ENCODE measurements around the gene FBN3. TPM values are rescaled to one million over a fixed set of nuclear protein-coding genes. Genes with fewer than 3 reads are reported as not detected.

FBN3 gene
- polyA plus RNA-seq, 3 donors from 2014 or later, result not detected

DNA sequence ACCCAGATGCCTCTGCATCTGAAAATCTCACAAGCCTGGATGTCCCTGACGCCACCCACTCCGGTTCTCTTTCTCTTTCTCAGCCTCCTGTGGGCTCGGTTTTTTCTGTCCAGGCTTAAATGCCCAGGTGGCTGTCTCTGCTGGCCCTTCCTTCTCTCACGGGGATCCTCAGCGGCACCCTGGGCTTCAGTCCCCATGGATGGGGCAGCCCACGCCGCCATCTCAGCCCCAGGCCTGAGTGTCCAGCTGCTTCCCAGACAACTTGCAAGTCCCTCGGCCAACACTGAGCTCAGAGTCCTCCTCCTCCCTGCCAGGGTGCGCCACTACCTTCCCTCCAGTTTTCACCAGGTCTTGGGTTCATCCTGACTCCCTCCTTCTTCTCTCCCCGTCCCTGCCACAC is 6.4 kb downstream of the FBN3 start:
- no peak for DNase-seq
- Mint-ChIP-seq H3K4me3 (no peak overlapping the region), H3K27ac (no peak overlapping the region), H3K27me3 (ENCODE audit: low read depth in 3 of 3) (peaks cover 5 to 8% (median 5%) of the 10 kb centered on the region in 3 donors), H3K36me3 (peaks cover 0 to 3% (median 0%) of the 10 kb centered on the region in 3 donors), H3K4me1 (peaks cover 0 to 2% of the 10 kb centered on the region in 2 donors), H3K9me3 (no peaks in the 10 kb centered on the region)

DNA sequence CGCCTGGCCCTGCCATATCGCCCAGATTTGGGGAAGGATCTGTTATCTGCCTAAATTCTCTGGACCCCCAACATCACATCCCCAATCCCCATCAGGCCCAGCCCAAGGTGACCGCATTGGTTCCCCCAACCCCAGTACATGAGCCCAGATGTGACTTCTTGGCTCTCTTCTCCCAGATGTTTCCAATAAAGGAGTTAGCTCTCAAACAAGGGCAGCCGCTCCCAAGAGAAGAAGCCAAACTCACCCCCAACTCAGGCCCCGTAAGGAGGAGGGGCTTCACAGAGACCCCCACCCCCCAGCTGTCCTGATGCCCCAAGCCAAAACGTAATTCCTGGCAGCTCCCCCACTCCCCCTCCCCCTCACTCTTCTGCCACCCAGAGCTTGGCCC is 6.9 kb downstream of the FBN3 start:
- Mint-ChIP-seq H3K4me3 (no peak overlapping the region), H3K4me1 (no peaks in the 10 kb centered on the region), H3K36me3 (peaks cover 0 to 3% (median 0%) of the 10 kb centered on the region in 3 donors), H3K27me3 (ENCODE audit: low read depth in 3 of 3) (peaks cover 3 to 8% (median 5%) of the 10 kb centered on the region in 3 donors), H3K9me3 (no peaks in the 10 kb centered on the region), H3K27ac (no peak overlapping the region)
- no peak for DNase-seq

- no peak for DNase-seq
- Mint-ChIP-seq H3K27me3 (ENCODE audit: low read depth in 3 of 3) (peaks cover 3 to 8% (median 5%) of the 10 kb centered on the region in 3 donors), H3K27ac (no peak overlapping the region), H3K4me3 (no peak overlapping the region), H3K36me3 (peaks cover 0 to 3% (median 0%) of the 10 kb centered on the region in 3 donors), H3K4me1 (no peaks in the 10 kb centered on the region), H3K9me3 (no peaks in the 10 kb centered on the region)
Observed at GRCh38 chr19:8141726-8142512, 7.5 kb downstream of the FBN3 start.

- no peak for DNase-seq
- Mint-ChIP-seq H3K36me3 (no peaks in the 10 kb centered on the region), H3K4me1 (no peaks in the 10 kb centered on the region), H3K9me3 (no peaks in the 10 kb centered on the region), H3K4me3 (no peak overlapping the region), H3K27me3 (ENCODE audit: low read depth in 3 of 3) (peaks cover 0 to 2% (median under 1%) of the 10 kb centered on the region in 3 donors), H3K27ac (no peak overlapping the region)
Observed at GRCh38 chr19:8138201-8138600, 11.2 kb downstream of the FBN3 start.

DNA sequence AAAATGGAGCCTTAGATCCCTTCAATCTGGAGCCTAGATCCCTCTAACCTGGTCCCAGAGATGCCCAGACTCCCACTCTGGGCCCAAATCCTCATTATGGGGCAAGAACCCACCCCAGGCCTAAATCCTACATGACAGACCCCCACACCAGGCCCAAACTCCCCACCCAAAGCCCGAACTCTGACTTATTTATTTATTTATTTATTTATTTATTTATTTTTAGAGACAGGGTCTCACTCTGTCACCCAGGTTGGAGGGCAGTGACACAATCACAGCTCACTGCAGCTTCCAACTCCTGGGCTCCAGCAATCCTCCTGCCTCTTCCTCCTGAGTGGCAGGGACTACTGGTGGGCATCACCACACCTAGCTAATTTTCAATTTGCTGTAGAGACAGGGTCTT is 12.0 kb downstream of the FBN3 start:
- H3K4me3 Mint-ChIP-seq, result no peak overlapping the region
- H3K27ac Mint-ChIP-seq, result no peak overlapping the region
- no peaks in the 10 kb centered on the region for H3K9me3 Mint-ChIP-seq
- no peaks in the 10 kb centered on the region for H3K4me1 Mint-ChIP-seq
- no peak for DNase-seq
- no peaks in the 10 kb centered on the region for H3K36me3 Mint-ChIP-seq
- H3K27me3 Mint-ChIP-seq (ENCODE audit: low read depth in 3 of 3), result peaks cover 0 to 2% (median 0%) of the 10 kb centered on the region in 3 donors

GRCh38 chr19:8135946-8136618 is 13.3 kb downstream of the FBN3 start:
- H3K9me3 Mint-ChIP-seq, result no peaks in the 10 kb centered on the region
- no peaks in the 10 kb centered on the region for H3K4me1 Mint-ChIP-seq
- DNase-seq, result no peak
- H3K4me3 Mint-ChIP-seq, result no peak overlapping the region
- no peaks in the 10 kb centered on the region for H3K36me3 Mint-ChIP-seq
- H3K27ac Mint-ChIP-seq, result no peak overlapping the region
- H3K27me3 Mint-ChIP-seq (ENCODE audit: low read depth in 3 of 3), result peaks cover 0 to 2% (median 0%) of the 10 kb centered on the region in 3 donors

GRCh38 chr19:8132858-8133458 is 16.4 kb downstream of the FBN3 start:
- Mint-ChIP-seq H3K27me3 (ENCODE audit: low read depth in 3 of 3) (peaks cover 0 to 3% (median 0%) of the 10 kb centered on the region in 3 donors), H3K4me1 (no peaks in the 10 kb centered on the region), H3K9me3 (no peaks in the 10 kb centered on the region), H3K4me3 (no peak overlapping the region), H3K36me3 (no peaks in the 10 kb centered on the region), H3K27ac (no peak overlapping the region)
- DNase-seq, result no peak

DNA sequence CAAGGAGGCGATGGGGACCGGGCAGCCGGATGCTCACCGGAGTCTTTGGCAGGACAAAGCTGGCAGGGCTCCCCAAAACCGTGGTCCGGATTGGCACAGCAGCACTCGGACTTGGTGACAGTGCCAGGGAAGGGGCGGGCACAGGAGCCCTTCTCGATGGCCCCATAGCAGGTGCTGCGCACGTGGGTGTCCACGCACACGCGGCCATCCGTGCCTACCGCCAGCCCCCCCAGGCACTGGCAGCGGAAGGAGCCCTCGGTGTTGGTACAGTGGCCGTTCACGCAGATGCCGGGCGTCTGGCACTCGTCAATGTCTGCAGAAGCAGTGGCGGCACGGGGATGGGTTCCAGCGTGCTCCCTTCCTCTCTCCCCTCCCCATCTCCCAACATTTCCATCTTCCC is 17.9 kb downstream of the FBN3 start:
- Mint-ChIP-seq H3K4me1 (no peaks in the 10 kb centered on the region), H3K9me3 (no peaks in the 10 kb centered on the region), H3K27ac (no peak overlapping the region), H3K27me3 (ENCODE audit: low read depth in 3 of 3) (peaks cover 2 to 6% (median 3%) of the 10 kb centered on the region in 3 donors), H3K4me3 (no peak overlapping the region), H3K36me3 (no peaks in the 10 kb centered on the region)
- DNase-seq, result no peak

DNA sequence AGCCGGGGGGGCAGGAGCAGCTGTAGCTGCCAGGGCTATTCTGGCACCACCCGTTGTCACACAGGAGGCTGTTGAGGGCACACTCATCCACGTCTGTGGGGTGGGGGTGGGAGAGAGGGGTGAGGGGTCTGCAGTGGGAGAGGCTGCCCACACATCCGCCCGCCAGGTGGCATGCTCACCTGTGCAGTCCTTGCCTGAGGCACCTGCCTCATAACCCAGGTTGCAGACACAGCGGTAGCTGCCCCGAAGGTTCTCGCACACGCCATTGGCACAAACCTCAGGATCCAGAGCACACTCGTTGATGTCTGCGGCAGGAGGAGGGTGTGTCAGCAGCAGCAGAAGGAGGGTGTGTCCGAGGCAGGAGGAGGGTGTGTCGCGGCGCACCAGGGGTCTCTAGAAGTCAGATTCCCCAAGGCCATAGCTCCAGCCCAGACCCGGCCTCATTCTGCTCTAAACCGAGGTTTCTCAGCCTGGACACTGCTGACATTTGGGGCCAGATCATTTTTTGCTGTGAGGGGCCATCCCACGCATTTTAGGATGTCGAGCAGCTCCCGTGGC is 20.3 kb downstream of the FBN3 start:
- no peak for DNase-seq
- Mint-ChIP-seq H3K4me3 (no peak overlapping the region), H3K27me3 (ENCODE audit: low read depth in 3 of 3) (peaks cover 2 to 12% (median 3%) of the 10 kb centered on the region in 3 donors), H3K27ac (no peak overlapping the region), H3K9me3 (no peaks in the 10 kb centered on the region), H3K36me3 (no peaks in the 10 kb centered on the region), H3K4me1 (no peaks in the 10 kb centered on the region)

DNA sequence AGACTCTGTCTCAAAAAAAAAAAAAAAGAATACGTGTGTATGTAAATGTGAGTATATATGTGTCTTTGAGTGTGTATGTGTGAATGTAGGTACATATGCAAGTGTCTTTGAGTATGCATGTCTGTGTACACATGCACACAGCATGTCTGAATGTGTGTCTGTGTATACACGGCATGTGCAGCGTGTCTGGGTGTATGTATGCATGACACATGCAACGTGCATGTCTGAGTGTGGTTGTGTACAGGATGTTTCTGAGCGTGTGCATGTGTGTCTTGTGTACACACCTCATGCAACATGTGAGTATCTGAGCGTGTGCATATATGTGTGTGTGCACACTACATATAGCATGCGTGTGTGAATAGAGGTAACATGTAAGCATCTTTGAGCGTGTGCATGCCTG is 20.8 kb downstream of the FBN3 start:
- H3K27ac Mint-ChIP-seq, result no peak overlapping the region
- H3K4me3 Mint-ChIP-seq, result no peak overlapping the region
- no peaks in the 10 kb centered on the region for H3K4me1 Mint-ChIP-seq
- H3K9me3 Mint-ChIP-seq, result no peaks in the 10 kb centered on the region
- DNase-seq, result no peak
- peaks cover 2 to 12% (median 4%) of the 10 kb centered on the region in 3 donors for H3K27me3 Mint-ChIP-seq (ENCODE audit: low read depth in 3 of 3)
- H3K36me3 Mint-ChIP-seq, result no peaks in the 10 kb centered on the region

- Mint-ChIP-seq H3K9me3 (no peaks in the 10 kb centered on the region), H3K4me1 (no peaks in the 10 kb centered on the region), H3K36me3 (no peaks in the 10 kb centered on the region), H3K4me3 (no peak overlapping the region), H3K27me3 (ENCODE audit: low read depth in 3 of 3) (peaks cover 2 to 12% (median 4%) of the 10 kb centered on the region in 3 donors), H3K27ac (no peak overlapping the region)
- DNase-seq, result no peak
Observed at GRCh38 chr19:8127311-8127710, 22.1 kb downstream of the FBN3 start.

DNA sequence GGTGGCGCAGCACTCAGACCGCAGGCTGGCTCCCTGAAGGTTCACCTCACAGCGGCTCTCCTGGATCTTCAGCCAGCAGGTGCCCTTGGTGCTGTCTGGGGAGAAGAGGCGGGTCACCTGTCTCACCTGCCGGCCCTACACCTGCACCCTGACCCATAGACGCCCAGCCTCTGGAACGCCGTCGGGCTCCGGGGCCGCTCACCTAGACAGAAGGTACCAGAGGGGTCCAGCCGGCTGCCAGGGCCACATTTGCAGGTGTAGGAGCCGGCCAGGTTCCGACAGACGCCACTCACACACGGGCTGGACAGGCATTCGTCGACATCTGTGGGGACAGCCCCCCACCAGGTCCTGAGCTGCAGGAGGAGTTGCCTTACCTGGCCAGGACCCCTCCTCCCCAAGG is 22.9 kb downstream of the FBN3 start:
- Mint-ChIP-seq H3K27ac (no peak overlapping the region), H3K27me3 (ENCODE audit: low read depth in 3 of 3) (peaks cover 2 to 12% (median 4%) of the 10 kb centered on the region in 3 donors), H3K36me3 (no peaks in the 10 kb centered on the region), H3K9me3 (no peaks in the 10 kb centered on the region), H3K4me1 (no peaks in the 10 kb centered on the region), H3K4me3 (no peak overlapping the region)
- DNase-seq, result no peak

- Mint-ChIP-seq H3K36me3 (no peaks in the 10 kb centered on the region), H3K9me3 (no peaks in the 10 kb centered on the region), H3K4me3 (no peak overlapping the region), H3K4me1 (no peaks in the 10 kb centered on the region), H3K27me3 (ENCODE audit: low read depth in 3 of 3) (peaks cover 2 to 12% (median 4%) of the 10 kb centered on the region in 3 donors), H3K27ac (no peak overlapping the region)
- no peak for DNase-seq
Observed at GRCh38 chr19:8126008-8126407, 23.4 kb downstream of the FBN3 start.

DNA sequence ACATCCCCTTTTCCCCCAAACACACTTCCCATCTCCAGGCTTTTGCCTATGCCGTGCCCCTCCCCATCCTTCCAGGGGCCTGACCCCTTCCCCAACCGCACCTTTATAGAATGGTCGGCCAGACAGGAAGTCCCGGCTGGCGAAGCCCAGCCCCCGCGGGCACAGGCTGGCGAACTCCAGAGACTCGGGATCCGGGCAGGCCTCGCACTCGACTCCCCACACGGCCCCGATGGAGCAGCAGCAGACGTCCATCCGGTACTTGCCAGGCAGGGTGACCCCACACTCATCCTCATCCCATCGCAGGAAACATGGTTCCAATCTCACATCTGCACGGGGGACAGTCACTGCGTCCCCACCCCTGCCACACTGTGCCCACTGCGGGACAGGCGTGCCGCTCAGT is 25.7 kb downstream of the FBN3 start:
- no peaks in the 10 kb centered on the region for H3K4me1 Mint-ChIP-seq
- H3K27me3 Mint-ChIP-seq (ENCODE audit: low read depth in 3 of 3), result peaks cover 2 to 10% (median 4%) of the 10 kb centered on the region in 3 donors
- no peak for DNase-seq
- no peaks in the 10 kb centered on the region for H3K36me3 Mint-ChIP-seq
- H3K4me3 Mint-ChIP-seq, result no peak overlapping the region
- H3K27ac Mint-ChIP-seq, result no peak overlapping the region
- no peaks in the 10 kb centered on the region for H3K9me3 Mint-ChIP-seq

Data from immature natural killer cell (primary cell).